ENCODE data around the gene AANAT. TPM values are rescaled to one million over a fixed set of nuclear protein-coding genes. Genes with fewer than 3 reads are reported as not detected.
A peak's percentile ranks its signal among the peaks of the same experiment; 100 is the strongest.
"Not testable (repeated sequence)": the region's sequence is repeated elsewhere in the genome, so short reads cannot be mapped to it uniquely, and the experiment has no call there.

The AANAT gene
- total RNA-seq, 1 donor from 2014 or later: not detected

GRCh38 chr17:76502341-76503211 lies 35.2 kb downstream of the AANAT start:
- DNase-seq (ENCODE audit: low read depth): no peak

DNA sequence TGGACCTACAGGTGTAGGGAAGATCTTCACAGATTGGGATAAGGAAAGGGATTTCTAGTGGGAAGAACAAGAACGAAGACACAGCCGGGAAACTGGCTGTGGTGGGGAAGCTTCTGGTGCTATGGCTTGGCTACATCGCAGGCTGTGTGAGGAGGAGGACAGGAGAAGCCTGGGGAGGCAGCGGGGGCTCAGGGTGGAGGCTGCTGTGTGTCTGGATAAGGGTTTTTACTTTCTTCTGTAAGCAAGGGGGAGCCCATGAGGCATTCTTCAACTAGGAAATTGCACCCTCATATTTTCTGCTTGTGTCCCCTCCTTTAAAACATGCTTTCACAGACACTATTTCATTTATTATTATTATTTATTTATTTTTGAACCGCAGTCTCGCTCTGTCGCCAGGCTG lies 36.7 kb downstream of the AANAT start:
- DNase-seq (ENCODE audit: low read depth): no peak

DNA sequence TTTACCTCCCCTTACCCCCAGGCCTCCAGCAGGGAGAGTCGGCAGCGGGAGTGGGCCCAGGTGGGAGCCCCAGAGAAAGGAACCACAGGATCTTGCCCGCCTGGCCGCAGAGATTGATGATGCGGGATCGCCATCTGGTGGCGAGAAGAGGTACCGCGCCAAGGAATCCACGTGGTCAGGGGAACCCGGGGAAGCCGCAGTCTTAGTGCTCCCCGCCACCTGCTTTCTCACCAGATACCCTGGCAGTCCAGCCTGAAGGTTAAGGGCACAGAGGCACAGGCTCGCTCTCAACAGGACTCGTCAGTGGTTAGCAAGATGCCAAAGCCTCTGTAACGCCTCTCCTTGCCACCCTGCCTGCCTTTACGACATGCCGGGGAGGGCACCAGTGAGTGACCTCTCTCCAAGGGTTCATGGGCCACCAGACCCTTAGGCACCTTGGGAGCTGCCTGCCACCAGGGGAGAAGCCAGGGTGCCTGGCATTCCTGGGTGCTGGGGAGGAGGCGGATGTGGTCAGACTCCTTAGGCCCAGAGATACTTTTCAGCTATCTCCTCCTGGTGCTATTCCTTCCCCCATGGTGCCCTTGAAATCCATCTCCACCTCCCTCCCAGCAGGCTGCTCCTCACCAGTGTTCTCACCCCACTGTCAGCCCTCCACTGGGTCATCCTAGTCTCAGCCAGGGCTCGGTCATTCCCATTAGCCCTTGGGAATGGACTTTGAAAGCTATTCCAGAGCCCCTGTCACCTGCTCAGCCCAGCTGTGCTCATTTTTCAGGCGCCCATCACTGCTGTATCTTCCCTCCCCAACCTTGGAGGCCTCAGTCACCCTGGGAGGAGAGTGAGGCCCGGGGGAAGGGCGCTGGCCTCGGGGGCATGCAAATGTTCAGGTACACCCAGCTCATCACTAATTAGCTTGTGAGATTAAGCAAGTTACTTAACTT lies 39.3 kb downstream of the AANAT start:
- DNase-seq (ENCODE audit: low read depth): peak; percentile 80

GRCh38 chr17:76508472-76509063 lies 41.2 kb downstream of the AANAT start:
- not testable (repeated sequence) for DNase-seq (ENCODE audit: low read depth)

GRCh38 chr17:76510831-76511244 lies 43.4 kb downstream of the AANAT start:
- peak; percentile 32 for DNase-seq (ENCODE audit: low read depth)

GRCh38 chr17:76511668-76512365 lies 44.4 kb downstream of the AANAT start:
- no peak for DNase-seq (ENCODE audit: low read depth)

- DNase-seq (ENCODE audit: low read depth): no peak
Measured at GRCh38 chr17:76512366-76513305, 45.2 kb downstream of the AANAT start.

GRCh38 chr17:76513306-76513692 lies 45.9 kb downstream of the AANAT start:
- DNase-seq (ENCODE audit: low read depth): no peak

DNA sequence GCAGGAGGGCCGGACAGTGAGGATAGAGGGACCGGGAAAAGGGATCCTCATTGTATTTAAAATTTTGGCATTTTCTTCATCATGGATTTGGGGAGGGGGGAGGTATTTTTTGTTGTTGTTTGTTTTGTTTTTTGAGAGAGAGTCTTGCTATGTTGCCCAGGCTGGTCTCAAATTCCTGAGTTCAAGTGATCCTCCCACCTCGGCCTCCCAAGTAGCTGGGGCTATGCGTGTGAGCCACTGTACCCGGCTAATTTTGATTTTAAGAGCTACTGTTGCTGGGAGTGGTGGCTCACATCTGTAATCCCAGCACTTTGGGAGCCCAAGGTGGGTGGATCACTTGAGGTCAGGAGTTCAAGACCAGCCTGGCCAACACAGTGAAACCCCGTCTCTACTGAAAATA lies 47.0 kb downstream of the AANAT start:
- DNase-seq (ENCODE audit: low read depth): not testable (repeated sequence)

GRCh38 chr17:76515274-76515949 lies 48.0 kb downstream of the AANAT start:
- DNase-seq (ENCODE audit: low read depth): peak; percentile 75

DNA sequence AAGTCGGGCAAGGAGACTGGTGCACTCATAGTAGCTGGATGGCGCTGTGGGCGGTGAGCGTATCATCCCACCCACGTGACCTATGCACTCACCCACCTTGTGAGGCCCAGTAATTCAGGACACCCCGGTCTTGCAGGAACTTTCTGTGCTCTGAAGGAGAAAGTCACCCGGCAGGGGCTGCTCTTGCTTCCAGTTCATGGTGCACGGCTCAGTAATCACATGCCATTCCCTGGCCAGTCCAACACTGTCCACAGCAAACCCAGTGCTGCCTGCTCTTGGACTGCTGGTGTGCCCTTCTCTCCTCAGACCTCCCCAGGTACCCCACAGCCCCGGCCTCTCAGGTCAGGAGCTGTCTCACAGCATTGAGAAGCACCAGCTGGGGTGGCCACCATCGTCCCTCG lies 50.2 kb downstream of the AANAT start:
- DNase-seq (ENCODE audit: low read depth): no peak

- DNase-seq (ENCODE audit: low read depth): no peak
Measured at GRCh38 chr17:76519048-76519966, 51.9 kb downstream of the AANAT start.

Other genes with a start within 250 kb of the AANAT start
- 6.0 and 7.1 TPM in 2 replicates for gene RNF157, start 227.1 kb upstream of the AANAT start, total RNA-seq
- gene UBALD2, start 202.3 kb upstream of the AANAT start, total RNA-seq: 5.1 and 5.4 TPM in 2 replicates
- gene QRICH2, start 159.3 kb upstream of the AANAT start, total RNA-seq: 1.7 and 2.6 TPM in 2 replicates
- 37.4 and 58.5 TPM in 2 replicates for gene PRPSAP1, start 113.7 kb upstream of the AANAT start, total RNA-seq
- gene SPHK1, start 83.0 kb upstream of the AANAT start, total RNA-seq: 9.0 and 11.1 TPM in 2 replicates
- 12.7 and 21.1 TPM in 2 replicates for gene UBE2O, start 14.5 kb upstream of the AANAT start, total RNA-seq
- 6.5 and 7.5 TPM in 2 replicates for gene RHBDF2, start 33.8 kb downstream of the AANAT start, total RNA-seq
- gene CYGB, start 70.1 kb downstream of the AANAT start, total RNA-seq: 3.2 and 7.7 TPM in 2 replicates
- not detected in 2 replicates for gene PRCD, start 72.4 kb downstream of the AANAT start, total RNA-seq
- 0.78 and 0.91 TPM in 2 replicates for gene ST6GALNAC2, start 118.3 kb downstream of the AANAT start, total RNA-seq
- gene ST6GALNAC1, start 176.2 kb downstream of the AANAT start, total RNA-seq: 0.21 TPM in 1 of 2 replicates, not detected in the other
- 716 and 760 TPM in 2 replicates for gene MXRA7, start 243.4 kb downstream of the AANAT start, total RNA-seq

Measured in myocyte (in vitro differentiated cells).